IgD-negative memory B cell (primary cell): ENCODE measurements around the gene RHBDL1. TPM values are rescaled to one million over a fixed set of nuclear protein-coding genes. Genes with fewer than 3 reads are reported as not detected.

Experiments
- H3K27ac Mint-ChIP-seq, 3 donors: one replicate each; pipeline ENCODE4 v1.8.0; 2020 to 2022; ENCODE audit warnings: mild to moderate bottlenecking in 3 of 3, mixed read lengths in 3 of 3, moderate library complexity in 1 of 3
- H3K27me3 Mint-ChIP-seq: one replicate; pipeline ENCODE4 v1.8.0; 2021; ENCODE audit warnings: mixed read lengths
- H3K36me3 Mint-ChIP-seq: one replicate; pipeline ENCODE4 v1.8.0; 2020; ENCODE audit warnings: mild to moderate bottlenecking, mixed read lengths
- H3K4me1 Mint-ChIP-seq, 3 donors: one replicate each; pipeline ENCODE4 v1.8.0; 2020 to 2022; ENCODE audit warnings: mixed read lengths in 3 of 3, mild to moderate bottlenecking in 1 of 3
- H3K4me3 Mint-ChIP-seq, 4 donors: one replicate each; pipeline ENCODE4 v1.8.0; 2020 to 2022; ENCODE audit warnings: mild to moderate bottlenecking in 4 of 4, mixed read lengths in 4 of 4, moderate library complexity in 3 of 4
- H3K9me3 Mint-ChIP-seq, 3 donors: one replicate each; pipeline ENCODE4 v1.8.0; 2020 to 2021; ENCODE audit warnings: mixed read lengths in 3 of 3, mild to moderate bottlenecking in 1 of 3
- polyA plus RNA-seq: library from polyadenylated mRNA; unstranded; fragments of 300-500 nt; fragmentation: Illumina TruSeq; gene quantifications from one replicate; pipeline ENCODE4 v1.2.3, GENCODE V29; 2021

Gene RHBDL1
- polyA plus RNA-seq, 1 donor from 2014 or later: 1.1 TPM

- Mint-ChIP-seq H3K36me3 (no peaks in the 10 kb centered on the region), H3K9me3 (no peaks in the 10 kb centered on the region), H3K27ac (peak overlapping the region in 1 of 3 donors; percentile 39)
Measured at GRCh38 chr16:715477-716199, 40.2 kb downstream of the RHBDL1 start.

GRCh38 chr16:716200-716568 lies 40.7 kb downstream of the RHBDL1 start:
- Mint-ChIP-seq H3K4me3 (peak overlapping the region; percentile 24 to 88 (median 48)), H3K27ac (peak overlapping the region in 1 of 3 donors; percentile 39), H3K4me1 (peaks cover 8 to 10% (median 8%) of the 10 kb centered on the region in 3 donors), H3K27me3 (peaks cover 20% of the 10 kb centered on the region), H3K36me3 (no peaks in the 10 kb centered on the region), H3K9me3 (no peaks in the 10 kb centered on the region)

More at GRCh38 chr16:715477-716199, 40.2 kb downstream of the RHBDL1 start:
- Mint-ChIP-seq H3K27me3 (peaks cover 20% of the 10 kb centered on the region), H3K4me1 (peaks cover 8 to 10% (median 10%) of the 10 kb centered on the region in 3 donors), H3K4me3 (peak overlapping the region; percentile 24 to 88 (median 72))

DNA sequence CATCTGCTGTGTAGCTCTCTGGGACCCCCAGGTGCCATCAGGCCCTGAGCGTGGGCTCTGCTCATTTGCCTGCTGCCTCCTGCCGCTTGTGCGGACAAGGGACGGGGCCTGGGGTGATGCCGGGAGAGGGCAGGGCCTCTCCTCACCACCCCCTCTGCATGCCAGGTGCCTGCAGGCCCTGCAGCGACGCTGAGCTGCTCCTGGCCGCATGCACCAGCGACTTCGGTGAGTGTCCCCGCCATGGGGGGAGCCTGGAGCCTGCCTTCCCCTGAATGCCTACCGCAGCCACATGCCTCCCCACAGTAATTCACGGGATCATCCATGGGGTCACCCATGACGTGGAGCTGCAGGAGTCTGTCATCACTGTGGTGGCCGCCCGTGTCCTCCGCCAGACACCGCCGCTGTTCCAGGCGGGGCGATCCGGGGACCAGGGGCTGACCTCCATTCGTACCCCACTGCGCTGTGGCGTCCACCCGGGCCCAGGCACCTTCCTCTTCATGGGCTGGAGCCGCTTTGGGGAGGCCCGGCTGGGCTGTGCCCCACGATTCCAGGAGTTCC lies 41.4 kb downstream of the RHBDL1 start:
- Mint-ChIP-seq H3K4me3 (peak overlapping the region in 1 of 4 donors; percentile 24), H3K27me3 (peaks cover 20% of the 10 kb centered on the region)

GRCh38 chr16:717450-718245 lies 42.2 kb downstream of the RHBDL1 start:
- Mint-ChIP-seq H3K36me3 (no peaks in the 10 kb centered on the region), H3K4me1 (peaks cover 8 to 9% (median 8%) of the 10 kb centered on the region in 3 donors), H3K9me3 (no peaks in the 10 kb centered on the region), H3K4me3 (no peak overlapping the region), H3K27me3 (peaks cover 19% of the 10 kb centered on the region), H3K27ac (no peak overlapping the region)

More for the DNA sequence above, 41.4 kb downstream of the RHBDL1 start:
- Mint-ChIP-seq H3K27ac (no peak overlapping the region), H3K4me1 (peaks cover 8 to 10% (median 8%) of the 10 kb centered on the region in 3 donors), H3K9me3 (no peaks in the 10 kb centered on the region), H3K36me3 (no peaks in the 10 kb centered on the region)

GRCh38 chr16:718389-718788 lies 42.9 kb downstream of the RHBDL1 start:
- Mint-ChIP-seq H3K9me3 (no peaks in the 10 kb centered on the region), H3K27me3 (peaks cover 16% of the 10 kb centered on the region), H3K27ac (no peak overlapping the region), H3K36me3 (no peaks in the 10 kb centered on the region), H3K4me3 (peak overlapping the region in 2 of 4 donors; percentile 33 to 87), H3K4me1 (peaks cover 6 to 8% (median 8%) of the 10 kb centered on the region in 3 donors)

DNA sequence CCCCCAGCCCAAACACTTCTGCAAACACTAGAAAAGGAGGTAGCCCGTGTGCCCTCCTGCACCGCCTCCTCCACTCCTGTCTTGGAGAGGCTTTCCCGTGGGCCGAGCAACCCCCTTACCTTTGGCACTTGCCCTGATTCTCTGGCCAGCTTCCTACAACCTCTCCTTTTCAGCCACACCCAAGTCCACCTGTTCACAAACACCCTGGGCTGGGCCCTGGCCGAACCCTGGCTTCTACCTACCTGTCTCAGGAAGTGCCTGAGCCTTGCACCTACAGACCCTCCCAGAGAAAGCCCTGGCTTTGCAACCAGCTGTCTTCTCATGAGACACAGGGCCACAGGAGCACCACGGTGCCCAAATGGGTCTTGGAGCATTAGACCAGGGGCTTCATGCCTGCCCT lies 43.5 kb downstream of the RHBDL1 start:
- peaks cover 12% of the 10 kb centered on the region for H3K27me3 Mint-ChIP-seq
- H3K36me3 Mint-ChIP-seq: no peaks in the 10 kb centered on the region
- peaks cover 6 to 8% (median 8%) of the 10 kb centered on the region in 3 donors for H3K4me1 Mint-ChIP-seq
- H3K4me3 Mint-ChIP-seq: peak overlapping the region in 3 of 4 donors; percentile 61 to 87 (median 72)
- H3K27ac Mint-ChIP-seq: peak overlapping the region in 2 of 3 donors; percentile 87 to 95
- no peaks in the 10 kb centered on the region for H3K9me3 Mint-ChIP-seq

- Mint-ChIP-seq H3K36me3 (no peaks in the 10 kb centered on the region), H3K9me3 (no peaks in the 10 kb centered on the region), H3K4me3 (peak overlapping the region; percentile 79 to 93 (median 89)), H3K27me3 (peaks cover 8% of the 10 kb centered on the region), H3K4me1 (peaks cover 6 to 8% (median 8%) of the 10 kb centered on the region in 3 donors), H3K27ac (peak overlapping the region; percentile 65 to 95 (median 89))
Measured at GRCh38 chr16:719815-720446, 44.5 kb downstream of the RHBDL1 start.

DNA sequence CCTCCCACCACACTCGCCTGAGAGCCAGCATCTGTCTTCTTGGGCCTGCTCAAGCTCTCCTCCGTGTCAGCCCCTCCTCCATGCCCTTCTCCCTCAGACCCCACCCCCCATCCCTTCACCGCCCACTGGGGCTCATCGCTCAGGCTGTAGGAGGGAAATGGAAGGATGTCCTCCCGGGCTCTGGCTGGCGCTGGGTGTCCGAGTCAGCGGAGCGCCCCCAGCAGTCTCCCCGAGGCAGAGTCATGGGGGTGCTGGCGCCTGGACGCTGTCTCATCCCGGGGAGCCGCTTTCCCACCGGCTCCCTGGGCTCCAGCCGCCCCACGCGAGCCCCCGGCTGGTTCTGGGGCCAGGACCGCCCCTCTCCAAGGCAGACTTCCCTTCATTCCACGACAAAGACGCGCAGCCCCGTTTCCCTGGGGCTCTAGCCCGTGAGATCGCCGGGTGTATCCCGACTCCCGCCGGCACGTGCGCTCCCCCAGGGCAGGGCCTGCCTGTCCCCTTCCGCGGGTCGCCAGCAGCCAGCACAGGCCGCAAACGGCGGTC lies 45.0 kb downstream of the RHBDL1 start:
- no peaks in the 10 kb centered on the region for H3K9me3 Mint-ChIP-seq
- H3K4me3 Mint-ChIP-seq: peak overlapping the region; percentile 79 to 93 (median 89)
- H3K27me3 Mint-ChIP-seq: peaks cover 8% of the 10 kb centered on the region
- H3K27ac Mint-ChIP-seq: peak overlapping the region; percentile 65 to 95 (median 89)
- H3K36me3 Mint-ChIP-seq: no peaks in the 10 kb centered on the region
- peaks cover 6 to 10% (median 8%) of the 10 kb centered on the region in 3 donors for H3K4me1 Mint-ChIP-seq

DNA sequence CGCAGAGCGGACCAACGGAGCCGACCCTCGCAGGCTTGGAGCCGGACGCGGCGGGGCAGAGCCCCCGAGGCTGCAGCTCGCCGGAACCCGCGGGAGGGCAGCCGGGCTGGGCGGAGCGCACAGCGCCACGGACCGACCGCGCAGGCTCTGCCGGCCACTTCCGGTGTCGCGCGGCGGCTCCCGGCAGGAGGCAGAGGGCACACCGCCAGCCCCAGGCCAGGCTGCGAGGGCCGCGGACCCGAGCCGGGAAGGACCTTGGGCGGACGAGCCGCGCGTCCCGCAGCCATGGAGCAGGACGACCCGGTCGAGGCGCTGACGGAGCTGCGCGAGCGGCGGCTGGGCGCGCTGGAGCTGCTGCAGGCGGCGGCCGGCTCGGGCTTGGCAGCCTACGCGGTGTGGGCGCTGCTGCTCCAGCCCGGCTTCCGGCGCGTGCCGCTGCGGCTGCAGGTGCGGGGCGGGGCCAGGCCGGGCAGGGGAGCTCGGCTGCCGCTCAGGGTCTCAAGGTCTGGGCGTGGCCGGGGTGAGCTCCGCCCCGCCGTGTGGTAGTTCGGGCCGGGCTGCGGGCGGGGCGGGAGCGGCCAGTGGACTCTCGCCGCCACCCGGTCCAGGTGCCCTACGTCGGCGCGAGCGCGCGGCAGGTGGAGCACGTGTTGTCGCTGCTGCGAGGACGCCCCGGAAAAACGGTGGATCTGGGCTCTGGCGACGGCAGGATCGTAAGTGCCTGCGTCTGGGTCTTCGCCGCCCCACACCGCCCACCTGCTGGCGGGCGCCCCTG lies 45.7 kb downstream of the RHBDL1 start, which contains the start of gene ANTKMT:
Gene ANTKMT (plus strand): TSS at position 157 of the 775 bp plus-strand sequence. CDS start 129 bp downstream, at position 286.
- Mint-ChIP-seq H3K36me3 (no peaks in the 10 kb centered on the region), H3K9me3 (no peaks in the 10 kb centered on the region), H3K4me1 (peaks cover 6 to 10% (median 8%) of the 10 kb centered on the region in 3 donors), H3K27ac (peak within 1 kb of the TSS; percentile 65 to 98 (median 89)), H3K27me3 (peaks cover 5% of the 10 kb centered on the region), H3K4me3 (peak within 1 kb of the TSS; percentile 79 to 93 (median 89))

DNA sequence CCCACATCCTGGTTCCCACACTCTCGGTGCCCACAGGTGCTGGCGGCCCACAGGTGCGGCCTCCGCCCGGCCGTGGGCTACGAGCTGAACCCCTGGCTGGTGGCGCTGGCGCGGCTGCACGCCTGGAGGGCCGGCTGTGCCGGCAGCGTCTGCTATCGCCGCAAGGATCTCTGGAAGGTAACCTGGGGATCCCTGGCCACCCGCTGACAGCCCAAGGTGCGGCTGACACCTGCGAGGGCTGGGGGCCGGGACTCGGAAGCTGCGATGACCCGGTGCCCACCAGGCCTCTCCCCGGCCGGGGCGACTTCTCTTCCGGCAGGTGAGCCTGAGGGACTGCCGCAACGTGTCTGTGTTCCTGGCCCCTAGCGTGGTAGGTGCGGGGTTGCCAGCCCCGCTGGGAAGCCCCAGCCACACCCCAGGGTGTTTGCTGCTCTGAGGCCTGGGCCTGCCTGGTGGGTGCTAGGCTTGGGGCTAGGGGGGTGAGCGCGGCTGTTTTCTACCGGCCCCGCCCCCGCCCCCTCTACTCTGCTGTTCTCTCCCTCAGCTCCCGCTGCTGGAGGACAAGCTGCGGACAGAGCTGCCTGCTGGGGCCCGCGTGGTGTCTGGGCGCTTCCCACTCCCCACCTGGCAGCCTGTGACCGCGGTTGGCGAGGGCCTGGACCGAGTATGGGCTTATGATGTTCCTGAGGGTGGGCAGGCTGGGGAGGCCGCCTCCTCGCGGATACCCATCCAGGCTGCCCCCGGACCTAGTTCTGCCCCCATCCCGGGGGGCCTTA lies 46.5 kb downstream of the RHBDL1 start:
- Mint-ChIP-seq H3K27ac (peak overlapping the region in 2 of 3 donors; percentile 63 to 98), H3K4me1 (peaks cover 6 to 10% (median 6%) of the 10 kb centered on the region in 3 donors), H3K36me3 (no peaks in the 10 kb centered on the region), H3K4me3 (peak overlapping the region; percentile 30 to 81 (median 55)), H3K9me3 (no peaks in the 10 kb centered on the region), H3K27me3 (no peaks in the 10 kb centered on the region)

DNA sequence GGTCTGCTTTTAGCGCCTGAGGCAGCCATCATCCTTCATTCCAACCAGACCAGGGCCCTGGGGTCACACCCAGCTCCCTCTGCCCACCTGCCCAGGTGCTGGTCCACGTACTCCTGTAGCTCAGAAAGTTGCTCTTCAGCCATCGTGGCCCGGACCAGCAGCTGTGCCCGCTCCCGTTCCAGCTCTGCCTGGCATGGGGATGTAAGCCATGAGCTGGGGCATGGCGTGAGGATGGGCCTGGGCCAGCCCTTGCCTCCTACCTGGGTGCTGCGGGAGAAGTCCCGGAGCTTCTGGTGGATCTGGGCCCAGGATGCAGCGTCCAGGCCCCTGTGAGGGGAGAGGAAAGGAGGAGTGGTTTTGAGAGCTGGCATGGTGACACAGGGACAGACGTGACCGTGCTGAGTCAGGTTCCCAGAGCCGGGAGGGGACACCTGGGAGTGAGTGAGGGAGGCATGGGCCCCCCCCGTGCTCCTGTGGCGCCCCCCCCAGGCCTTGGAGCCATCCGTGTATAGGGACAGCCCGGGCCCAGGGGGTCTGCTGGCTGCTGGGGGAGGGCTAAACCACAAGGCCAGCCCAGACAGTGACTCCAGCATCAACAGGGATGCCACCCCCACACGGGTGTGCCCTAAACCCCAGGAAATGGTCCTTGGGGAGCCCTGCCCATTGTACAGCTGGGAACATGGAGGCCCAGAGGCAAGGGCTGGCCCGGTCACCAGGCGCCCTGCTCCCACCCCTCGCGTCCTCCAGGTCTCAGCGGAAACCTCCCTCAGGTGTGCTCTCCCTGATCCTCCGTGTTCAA lies 47.6 kb downstream of the RHBDL1 start:
- H3K27ac Mint-ChIP-seq: peak overlapping the region; percentile 25 to 98 (median 59)
- no peaks in the 10 kb centered on the region for H3K36me3 Mint-ChIP-seq

DNA sequence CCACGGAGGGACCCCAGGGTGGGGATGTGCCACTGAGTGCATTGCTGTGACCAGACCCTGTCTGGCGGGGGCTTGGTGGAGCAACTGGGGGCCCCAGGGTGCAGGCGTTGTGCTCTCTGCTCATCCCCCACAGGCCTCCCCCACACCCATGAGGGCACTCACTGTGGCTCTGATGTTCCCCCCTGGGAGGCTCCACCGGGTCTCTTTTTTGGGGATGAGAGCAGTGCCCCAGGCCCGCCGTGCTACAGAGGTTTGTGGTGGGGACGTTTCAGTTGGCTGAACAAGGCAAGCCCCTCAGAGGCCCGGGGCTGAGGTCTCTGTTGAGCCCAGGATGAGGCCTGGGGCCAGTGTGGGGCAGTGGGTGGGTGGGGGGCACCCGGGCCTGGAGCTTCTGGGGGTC lies 48.2 kb downstream of the RHBDL1 start:
- H3K9me3 Mint-ChIP-seq: no peaks in the 10 kb centered on the region
- no peaks in the 10 kb centered on the region for H3K36me3 Mint-ChIP-seq
- peaks cover 6 to 10% (median 6%) of the 10 kb centered on the region in 3 donors for H3K4me1 Mint-ChIP-seq
- H3K4me3 Mint-ChIP-seq: peak overlapping the region in 2 of 4 donors; percentile 32 to 40
- H3K27me3 Mint-ChIP-seq: no peaks in the 10 kb centered on the region
- H3K27ac Mint-ChIP-seq: peak overlapping the region in 1 of 3 donors; percentile 98

More for the DNA sequence above, 47.6 kb downstream of the RHBDL1 start:
- peak overlapping the region in 3 of 4 donors; percentile 45 to 81 (median 78) for H3K4me3 Mint-ChIP-seq
- H3K27me3 Mint-ChIP-seq: no peaks in the 10 kb centered on the region
- H3K9me3 Mint-ChIP-seq: no peaks in the 10 kb centered on the region
- H3K4me1 Mint-ChIP-seq: peaks cover 6 to 10% (median 6%) of the 10 kb centered on the region in 3 donors
